ENCODE results near the gene PRKCB. TPM values are rescaled to one million over a fixed set of nuclear protein-coding genes. Genes with fewer than 3 reads are reported as not detected.

Gene PRKCB
- total RNA-seq, 1 donor from 2014 or later, result 28.7 TPM

- Mint-ChIP-seq H3K4me1 (ENCODE audit: unreplicated experiment) (no peaks in the 10 kb centered on the region), H3K27ac (ENCODE audit: unreplicated experiment) (no peak overlapping the region), H3K9me3 (ENCODE audit: unreplicated experiment) (no peaks in the 10 kb centered on the region), H3K4me3 (ENCODE audit: unreplicated experiment) (no peak overlapping the region), H3K36me3 (ENCODE audit: low read depth, unreplicated experiment) (no peaks in the 10 kb centered on the region), H3K27me3 (ENCODE audit: unreplicated experiment) (no peaks in the 10 kb centered on the region)
- TF ChIP-seq CTCF (IDR thresholded peaks at IDR 0.05; ENCODE audit: unreplicated experiment), result no peak
- no peak for DNase-seq (ENCODE audit: low spot score)
Observed at GRCh38 chr16:24062270-24062817, 226.6 kb downstream of the PRKCB start.

DNA sequence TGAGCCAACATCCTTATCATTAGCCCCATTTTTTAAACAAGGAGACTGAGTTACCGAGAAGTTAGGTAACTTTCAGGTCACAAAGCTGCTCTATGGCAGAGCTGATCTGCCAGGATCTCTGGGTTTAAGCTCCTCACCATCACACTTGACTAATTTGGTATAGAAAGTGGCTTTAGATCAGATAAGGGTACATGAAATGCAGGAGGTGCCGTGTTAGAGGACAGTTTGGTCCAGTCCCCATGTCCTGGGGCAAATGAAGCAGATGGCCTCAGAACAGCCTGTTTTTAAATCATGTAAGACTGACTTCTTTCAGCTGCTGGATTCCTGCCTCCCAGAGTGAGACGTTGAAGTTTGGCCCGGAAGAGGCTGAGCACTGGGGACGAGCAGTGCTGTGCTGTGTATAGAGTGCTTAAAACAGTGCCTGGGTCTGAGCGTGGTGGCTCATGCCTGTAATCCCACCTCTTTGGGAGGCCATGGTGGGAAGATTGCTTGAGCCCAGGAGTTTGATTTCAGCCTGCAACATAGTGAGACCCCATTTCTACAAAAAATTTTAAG, 233.3 kb downstream of the PRKCB start:
- no peak for TF ChIP-seq CTCF (IDR thresholded peaks at IDR 0.05; ENCODE audit: unreplicated experiment)
- no peaks in the 10 kb centered on the region for H3K4me1 Mint-ChIP-seq (ENCODE audit: unreplicated experiment)
- H3K27me3 Mint-ChIP-seq (ENCODE audit: unreplicated experiment), result peaks cover 1% of the 10 kb centered on the region
- no peak overlapping the region for H3K27ac Mint-ChIP-seq (ENCODE audit: unreplicated experiment)
- no peaks in the 10 kb centered on the region for H3K9me3 Mint-ChIP-seq (ENCODE audit: unreplicated experiment)
- no peak overlapping the region for H3K4me3 Mint-ChIP-seq (ENCODE audit: unreplicated experiment)
- no peaks in the 10 kb centered on the region for H3K36me3 Mint-ChIP-seq (ENCODE audit: low read depth, unreplicated experiment)
- no peak for DNase-seq (ENCODE audit: low spot score)

GRCh38 chr16:24070851-24071250, 235.1 kb downstream of the PRKCB start:
- H3K9me3 Mint-ChIP-seq (ENCODE audit: unreplicated experiment), result no peaks in the 10 kb centered on the region
- TF ChIP-seq CTCF (IDR thresholded peaks at IDR 0.05; ENCODE audit: unreplicated experiment), result peak; percentile 49
- peak; percentile 63 for DNase-seq (ENCODE audit: low spot score)
- no peak overlapping the region for H3K4me3 Mint-ChIP-seq (ENCODE audit: unreplicated experiment)
- peaks cover under 1% of the 10 kb centered on the region for H3K4me1 Mint-ChIP-seq (ENCODE audit: unreplicated experiment)
- H3K27ac Mint-ChIP-seq (ENCODE audit: unreplicated experiment), result no peak overlapping the region
- H3K27me3 Mint-ChIP-seq (ENCODE audit: unreplicated experiment), result peaks cover 1% of the 10 kb centered on the region
- no peaks in the 10 kb centered on the region for H3K36me3 Mint-ChIP-seq (ENCODE audit: low read depth, unreplicated experiment)

DNA sequence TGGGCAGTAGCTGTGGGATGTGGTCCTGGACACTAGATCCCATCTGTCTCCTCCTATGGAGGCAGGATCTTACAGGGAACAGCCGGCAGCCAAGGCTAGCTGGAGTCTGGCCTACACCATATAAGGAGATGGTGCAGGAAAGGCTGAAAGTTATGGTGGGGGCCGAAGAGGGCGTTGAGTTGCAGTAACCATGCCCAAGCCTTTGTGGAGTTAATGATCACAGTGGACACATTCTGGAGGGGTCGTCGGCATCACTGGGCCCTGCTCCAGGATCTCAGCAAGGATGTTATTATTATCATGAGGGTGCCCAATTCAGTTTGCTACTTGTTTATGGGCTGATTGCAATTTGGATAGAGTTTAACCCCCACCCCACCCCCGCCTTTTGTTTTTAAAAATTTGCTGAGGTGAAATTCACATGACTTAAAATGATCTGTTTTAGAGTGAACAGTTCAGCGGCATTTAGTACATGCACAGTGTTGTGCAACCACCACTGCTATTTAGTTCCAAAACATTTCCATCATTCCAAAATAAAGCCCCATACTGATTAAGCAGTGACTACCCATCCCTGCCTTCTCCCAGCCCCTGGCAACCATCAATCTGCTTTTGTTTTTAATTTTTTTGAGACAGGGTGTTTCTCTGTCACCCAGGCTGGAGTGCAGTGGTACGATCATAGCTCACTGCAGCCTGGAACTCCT, 236.0 kb downstream of the PRKCB start:
- H3K9me3 Mint-ChIP-seq (ENCODE audit: unreplicated experiment), result no peaks in the 10 kb centered on the region
- peaks cover 7% of the 10 kb centered on the region for H3K4me1 Mint-ChIP-seq (ENCODE audit: unreplicated experiment)
- H3K4me3 Mint-ChIP-seq (ENCODE audit: unreplicated experiment), result no peak overlapping the region
- no peaks in the 10 kb centered on the region for H3K36me3 Mint-ChIP-seq (ENCODE audit: low read depth, unreplicated experiment)
- no peak for TF ChIP-seq CTCF (IDR thresholded peaks at IDR 0.05; ENCODE audit: unreplicated experiment)
- H3K27ac Mint-ChIP-seq (ENCODE audit: unreplicated experiment), result no peak overlapping the region
- peaks cover 1% of the 10 kb centered on the region for H3K27me3 Mint-ChIP-seq (ENCODE audit: unreplicated experiment)
- no peak for DNase-seq (ENCODE audit: low spot score)

GRCh38 chr16:24073321-24073720, 237.5 kb downstream of the PRKCB start:
- Mint-ChIP-seq H3K36me3 (ENCODE audit: low read depth, unreplicated experiment) (no peaks in the 10 kb centered on the region), H3K27ac (ENCODE audit: unreplicated experiment) (no peak overlapping the region), H3K4me3 (ENCODE audit: unreplicated experiment) (no peak overlapping the region), H3K9me3 (ENCODE audit: unreplicated experiment) (no peaks in the 10 kb centered on the region), H3K27me3 (ENCODE audit: unreplicated experiment) (peaks cover 1% of the 10 kb centered on the region), H3K4me1 (ENCODE audit: unreplicated experiment) (peaks cover 10% of the 10 kb centered on the region)
- DNase-seq (ENCODE audit: low spot score), result no peak
- TF ChIP-seq CTCF (IDR thresholded peaks at IDR 0.05; ENCODE audit: unreplicated experiment), result no peak
